GM18517 (cell line): ENCODE measurements around the gene MYO3B.
"Not testable (repeated sequence)": the region's sequence is repeated elsewhere in the genome, so short reads cannot be mapped to it uniquely, and the experiment has no call there.

Experiments
- ATAC-seq: cut with Tn5 transposase; IDR thresholded peaks from one replicate; pipeline ENCODE4 v1.9.1; 2021; ENCODE audit warnings: mild to moderate bottlenecking, moderate library complexity; ENCODE audit not compliant: unreplicated experiment

The MYO3B gene

GRCh38 chr2:170582751-170583463 is 405.0 kb downstream of the MYO3B start:
- ATAC-seq: no peak

GRCh38 chr2:170585067-170585466 is 407.1 kb downstream of the MYO3B start:
- no peak for ATAC-seq

- ATAC-seq: no peak
Measured at GRCh38 chr2:170586571-170587095, 408.7 kb downstream of the MYO3B start.

GRCh38 chr2:170587117-170587516 is 409.2 kb downstream of the MYO3B start:
- ATAC-seq: no peak

GRCh38 chr2:170587922-170588321 is 410.0 kb downstream of the MYO3B start:
- ATAC-seq: no peak

GRCh38 chr2:170588729-170589128 is 410.8 kb downstream of the MYO3B start:
- no peak for ATAC-seq

- no peak for ATAC-seq
Measured at GRCh38 chr2:170596576-170596975, 418.6 kb downstream of the MYO3B start.

- no peak for ATAC-seq
Measured at GRCh38 chr2:170598067-170598395, 420.1 kb downstream of the MYO3B start.

- no peak for ATAC-seq
Measured at GRCh38 chr2:170601489-170601888, 423.5 kb downstream of the MYO3B start.

GRCh38 chr2:170605862-170606261 is 427.9 kb downstream of the MYO3B start:
- no peak for ATAC-seq

- ATAC-seq: no peak
Measured at GRCh38 chr2:170607171-170607570, 429.2 kb downstream of the MYO3B start.

- ATAC-seq: no peak
Measured at GRCh38 chr2:170610615-170611014, 432.7 kb downstream of the MYO3B start.

- ATAC-seq: not testable (repeated sequence)
Measured at GRCh38 chr2:170618948-170619347, 441.0 kb downstream of the MYO3B start.

GRCh38 chr2:170635094-170635493 is 457.1 kb downstream of the MYO3B start:
- not testable (repeated sequence) for ATAC-seq

GRCh38 chr2:170639635-170640034 is 461.7 kb downstream of the MYO3B start:
- ATAC-seq: no peak

- ATAC-seq: no peak
Measured at GRCh38 chr2:170641961-170642360, 464.0 kb downstream of the MYO3B start.

- ATAC-seq: no peak
Measured at GRCh38 chr2:170643346-170643745, 465.4 kb downstream of the MYO3B start.

- no peak for ATAC-seq
Measured at GRCh38 chr2:170647741-170648436, 469.9 kb downstream of the MYO3B start.

- ATAC-seq: no peak
Measured at GRCh38 chr2:170651624-170652325, 473.8 kb downstream of the MYO3B start.

GRCh38 chr2:170652637-170653417 is 474.9 kb downstream of the MYO3B start:
- no peak for ATAC-seq

- ATAC-seq: no peak
Measured at GRCh38 chr2:170656669-170657068, 478.7 kb downstream of the MYO3B start.
